Left lung (tissue), 10 donors: ENCODE results near the gene SLC2A4RG. TPM values are rescaled to one million over a fixed set of nuclear protein-coding genes. Genes with fewer than 3 reads are reported as not detected.
"Not testable (repeated sequence)": the region's sequence is repeated elsewhere in the genome, so short reads cannot be mapped to it uniquely, and the experiment has no call there.

Experiments
- ATAC-seq: fragments of 200-7000 bp; cut with Tn5 transposase; one replicate; pipeline ENCODE4 v1.9.1; 2020; ENCODE audit warnings: moderate library complexity
- DNase-seq, 4 donors: peaks; one replicate each; pipeline ENCODE4 v3.0.0-alpha.2; 2013 to 2020
- H3K27ac ChIP-seq, 2 donors: fragments of 200-600 bp; sonication (generic) in 1 of 2; one replicate each; pipeline versions ENCODE4 v1.5.0 to v1.8.0; 2020 to 2021
- H3K27me3 ChIP-seq, 2 donors: fragments of 200-600 bp; sonication (generic) in 1 of 2; one replicate each; pipeline versions ENCODE4 v1.5.0 to v1.8.0; 2020 to 2021
- H3K36me3 ChIP-seq, 2 donors: fragments of 200-600 bp; sonication (generic) in 1 of 2; one replicate each; pipeline versions ENCODE4 v1.5.0 to v1.8.0; 2020 to 2021
- H3K4me1 ChIP-seq, 2 donors: fragments of 200-600 bp; one replicate each; pipeline ENCODE4 v1.8.0; 2021
- H3K4me3 ChIP-seq, 2 donors: fragments of 200-600 bp; sonication (generic) in 1 of 2; one replicate each; pipeline versions ENCODE4 v1.5.0 to v1.8.0; 2020 to 2021; ENCODE audit warnings: mild to moderate bottlenecking in 1 of 2
- H3K9me3 ChIP-seq, 2 donors: fragments of 200-600 bp; sonication (generic) in 1 of 2; one replicate each; pipeline versions ENCODE4 v1.5.0 to v1.8.0; 2020 to 2021
- CTCF ChIP-seq, 2 donors: fragments of 200-600 bp; sonication (generic) in 1 of 2; IDR thresholded peaks; one replicate each; pipeline versions ENCODE4 v1.5.0 to v1.8.0; 2021; ENCODE audit warnings: antibody characterized with exemption in 2 of 2
- intact Hi-C, 2 donors: fragments of 100-400 bp; cut with DNase I; formaldehyde crosslinking; loops; one replicate each; pipeline versions ENCODE4 v1.11.2 to v1.14.2; 2022
- polyA plus RNA-seq, 6 donors: library from polyadenylated mRNA; unstranded; fragments of 120-200 nt; gene quantifications; one replicate each; pipeline ENCODE4 v1.2.1, GENCODE V29; 2013; ENCODE audit not compliant: insufficient read length in 6 of 6
- total RNA-seq, 2 donors: library from RNA; stranded (reverse); fragmentation: NEBNext Ultra II Directional; extraction: Animal tissue kit (Norgen Biotek cat#: 25700); gene quantifications; one replicate each; pipeline ENCODE4 v1.2.1, GENCODE V29; 2021
- donor health status: DM: no; HTN: yes; CAD: no.
- donor health status: DM: no; HTN: no; CAD: no.

SLC2A4RG gene
- total and polyA plus RNA-seq, 8 donors: 61.1 to 166 (median 97.4) TPM

GRCh38 chr20:63718996-63719395, 20.6 kb upstream of the SLC2A4RG start:
- no peak overlapping the region for H3K4me3 ChIP-seq
- ATAC-seq (no peak), DNase-seq (no peak)
- H3K4me1 ChIP-seq: no peaks in the 10 kb centered on the region
- H3K36me3 ChIP-seq: peaks cover 0 to 84% of the 10 kb centered on the region in 2 donors
- intact Hi-C loops: no loop called here
- H3K27me3 ChIP-seq: no peaks in the 10 kb centered on the region
- no peak overlapping the region for H3K27ac ChIP-seq
- H3K9me3 ChIP-seq: peaks cover 0 to 16% of the 10 kb centered on the region in 2 donors
- TF ChIP-seq CTCF (IDR thresholded peaks at IDR 0.05): no peak

GRCh38 chr20:63722967-63723622, 16.5 kb upstream of the SLC2A4RG start:
- not testable (repeated sequence) for H3K27me3 ChIP-seq

DNA sequence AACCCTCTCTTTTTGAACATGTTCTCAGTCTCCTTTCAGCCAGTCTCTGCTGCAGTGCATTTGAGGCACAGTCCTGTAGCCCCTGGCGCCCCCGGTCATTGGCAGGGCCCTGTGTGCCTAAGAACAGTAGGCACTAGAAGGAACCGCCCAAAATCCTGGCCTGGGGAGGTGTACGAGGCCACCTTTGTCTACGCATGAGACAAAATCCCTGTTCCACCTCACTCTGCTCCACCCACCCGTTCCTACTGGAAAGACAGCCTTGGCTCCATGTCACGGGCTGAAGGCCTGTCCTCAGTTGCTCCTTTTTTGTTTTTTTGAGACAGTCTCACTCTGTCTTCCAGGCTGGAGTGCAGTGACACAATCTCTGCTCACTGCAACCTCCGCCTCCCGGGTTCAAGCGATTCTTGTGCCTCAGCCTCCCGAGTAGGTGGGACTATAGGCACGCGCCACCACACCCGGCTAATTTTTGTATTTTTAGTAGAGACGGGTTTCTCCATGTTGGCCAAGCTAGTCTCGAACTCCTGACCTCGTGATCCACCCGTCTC, 9.3 kb upstream of the SLC2A4RG start:
- H3K4me3 ChIP-seq, H3K9me3 ChIP-seq, ATAC-seq, intact Hi-C loops, H3K27ac ChIP-seq, H3K27me3 ChIP-seq: not testable (repeated sequence)
- DNase-seq: peak in 1 of 4 donors; percentile 45
- Histone ChIP-seq H3K36me3 (peaks cover 0 to 46% of the 10 kb centered on the region in 2 donors), H3K4me1 (peaks cover 0 to 21% of the 10 kb centered on the region in 2 donors)

More at GRCh38 chr20:63722967-63723622, 16.5 kb upstream of the SLC2A4RG start:
- H3K27ac ChIP-seq, H3K4me1 ChIP-seq, ATAC-seq, DNase-seq, intact Hi-C loops, H3K4me3 ChIP-seq: not testable (repeated sequence)
- Histone ChIP-seq H3K9me3 (peaks cover 0 to 25% of the 10 kb centered on the region in 2 donors), H3K36me3 (peaks cover 0 to 78% of the 10 kb centered on the region in 2 donors)

DNA sequence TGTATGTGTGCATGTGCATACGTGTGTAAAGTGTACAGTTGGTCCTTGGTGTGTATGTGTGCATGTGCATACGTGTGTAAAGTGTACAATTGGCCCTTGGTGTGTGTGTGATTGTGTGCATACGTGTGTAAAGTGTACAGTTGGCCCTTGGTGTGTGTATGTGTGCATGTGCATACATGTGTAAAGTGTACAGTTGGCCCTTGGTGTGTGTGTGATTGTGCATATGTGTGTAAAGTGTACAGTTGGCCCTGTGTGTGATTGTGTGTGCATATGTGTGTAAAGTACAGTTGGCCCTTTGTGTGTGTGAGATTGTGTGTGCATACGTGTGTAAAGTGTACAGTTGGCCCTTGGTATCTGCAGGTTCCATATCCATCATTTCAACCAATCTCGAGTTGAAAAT, 8.2 kb upstream of the SLC2A4RG start:
- Histone ChIP-seq H3K27ac (no peak overlapping the region), H3K4me1 (peaks cover 0 to 21% of the 10 kb centered on the region in 2 donors), H3K27me3 (no peaks in the 10 kb centered on the region), H3K9me3 (no peaks in the 10 kb centered on the region), H3K4me3 (no peak overlapping the region), H3K36me3 (peaks cover 0 to 46% of the 10 kb centered on the region in 2 donors)
- ATAC-seq: no peak
- DNase-seq: no peak
- TF ChIP-seq CTCF (IDR thresholded peaks at IDR 0.05): no peak
- intact Hi-C loops: no loop called here

- no peak for ATAC-seq
- peaks cover 0 to 49% of the 10 kb centered on the region in 2 donors for H3K36me3 ChIP-seq
- H3K27me3 ChIP-seq: peaks cover 0 to 8% of the 10 kb centered on the region in 2 donors
- DNase-seq: peak in 1 of 4 donors; percentile 55
- no peak overlapping the region for H3K4me3 ChIP-seq
- intact Hi-C loops: no loop called here
- no peak for TF ChIP-seq CTCF (IDR thresholded peaks at IDR 0.05)
- H3K9me3 ChIP-seq: no peaks in the 10 kb centered on the region
- H3K27ac ChIP-seq: no peak overlapping the region
- peaks cover 2 to 28% of the 10 kb centered on the region in 2 donors for H3K4me1 ChIP-seq
Observed at GRCh38 chr20:63732118-63733095, 7.2 kb upstream of the SLC2A4RG start.

DNA sequence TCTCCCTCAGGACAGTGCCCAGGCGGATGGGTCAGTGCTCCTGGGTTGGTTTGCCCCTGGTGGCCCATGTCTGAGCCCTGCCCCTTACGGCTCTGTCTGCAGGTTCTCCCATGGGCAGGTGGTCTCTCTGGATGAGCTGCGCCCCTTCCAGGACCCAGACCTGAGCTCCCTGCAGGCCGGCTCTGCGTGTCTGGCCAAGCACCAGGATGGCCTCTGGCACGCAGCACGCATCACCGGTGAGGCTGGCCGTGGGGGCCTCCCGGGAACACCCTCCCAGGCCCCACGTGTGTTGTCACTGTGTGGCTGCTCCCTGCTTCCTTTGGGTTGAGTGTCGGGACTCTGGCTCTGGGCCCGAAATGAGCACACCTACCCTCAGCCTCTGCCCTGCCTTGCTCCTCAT, 6.5 kb upstream of the SLC2A4RG start:
- Histone ChIP-seq H3K27ac (no peak overlapping the region), H3K4me1 (peaks cover 9 to 30% of the 10 kb centered on the region in 2 donors), H3K36me3 (peaks cover 0 to 49% of the 10 kb centered on the region in 2 donors), H3K4me3 (no peak overlapping the region), H3K9me3 (no peaks in the 10 kb centered on the region), H3K27me3 (peaks cover 0 to 15% of the 10 kb centered on the region in 2 donors)
- no peak for TF ChIP-seq CTCF (IDR thresholded peaks at IDR 0.05)
- DNase-seq (peak in 1 of 4 donors; percentile 55), ATAC-seq (no peak)
- intact Hi-C loops: no loop called here
